HG03457 (cell line): Measurements from ENCODE around the gene CCL26.
"Not testable (repeated sequence)": the region's sequence is repeated elsewhere in the genome, so short reads cannot be mapped to it uniquely, and the experiment has no call there.

Source experiments
- ATAC-seq: cut with Tn5 transposase; IDR thresholded peaks from one replicate; pipeline ENCODE4 v1.9.1; 2021; ENCODE audit warnings: moderate number of reproducible peaks; ENCODE audit not compliant: unreplicated experiment

CCL26 gene

DNA sequence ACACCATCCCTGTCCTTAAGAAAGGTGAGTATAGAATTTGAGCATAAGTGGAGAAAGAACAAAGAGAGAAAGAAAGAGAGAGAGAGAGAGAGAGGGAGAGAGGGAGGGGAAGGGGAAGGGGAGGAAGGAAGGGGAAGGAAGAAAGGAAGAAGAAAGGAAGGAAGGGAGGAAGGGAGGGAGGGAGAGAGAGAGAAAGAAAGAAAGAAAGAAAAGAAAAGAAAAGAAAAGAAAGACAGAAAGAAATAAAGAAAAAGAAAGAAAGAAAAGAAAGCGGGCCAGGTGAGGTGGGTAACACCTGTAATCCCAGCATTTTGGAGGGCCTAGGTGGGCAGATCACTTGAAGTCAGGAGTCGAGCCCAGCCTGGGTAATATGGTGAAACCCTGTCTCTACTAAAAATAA, 21.7 kb upstream of the CCL26 start:
- no peak for ATAC-seq

DNA sequence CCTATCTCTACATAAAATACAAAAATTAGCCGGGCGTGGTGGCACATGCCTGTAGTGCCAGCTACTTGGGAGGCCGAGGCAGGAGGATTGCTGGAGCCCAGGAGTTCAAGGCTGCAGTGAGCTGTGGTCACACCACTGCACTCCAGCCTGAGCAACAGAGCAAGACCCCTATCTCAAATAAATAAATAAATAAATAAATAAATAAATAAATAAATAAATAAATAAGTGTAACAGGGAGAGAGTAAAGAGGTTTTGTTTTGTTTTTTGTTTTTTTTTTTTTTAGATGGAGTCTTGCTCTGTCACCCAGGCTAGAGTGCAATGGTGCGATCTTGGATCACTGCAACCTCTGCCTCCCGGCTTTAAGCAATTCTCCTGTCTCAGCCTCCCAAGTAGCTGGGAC, 20.6 kb upstream of the CCL26 start:
- not testable (repeated sequence) for ATAC-seq

DNA sequence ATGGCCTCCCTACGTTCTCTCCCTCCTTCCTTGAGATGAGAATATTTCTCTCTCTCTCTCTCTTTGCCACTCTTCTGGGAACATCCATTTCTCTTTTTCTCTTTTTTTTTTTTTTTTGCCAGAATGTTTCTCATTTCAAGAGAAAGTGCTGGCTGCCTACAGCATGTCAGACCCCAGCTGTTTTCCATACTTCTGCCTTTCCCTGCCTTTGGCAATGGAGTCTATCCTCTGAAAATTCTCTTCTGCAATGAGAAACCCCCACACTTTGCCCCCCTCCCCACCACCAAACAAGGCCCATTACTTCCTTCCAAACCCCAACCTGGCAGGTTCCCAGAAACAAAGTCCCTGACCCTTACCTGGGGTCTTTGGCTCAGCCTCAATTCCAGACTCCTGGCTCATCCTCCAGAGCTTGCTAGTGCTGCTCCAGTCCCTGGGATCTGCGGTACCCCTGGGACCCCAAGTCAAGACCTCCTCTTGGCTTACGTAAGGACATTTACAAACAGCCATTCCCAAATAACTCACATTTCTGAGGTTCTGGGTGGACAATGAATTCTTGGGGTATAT, 17.4 kb upstream of the CCL26 start:
- ATAC-seq: no peak

DNA sequence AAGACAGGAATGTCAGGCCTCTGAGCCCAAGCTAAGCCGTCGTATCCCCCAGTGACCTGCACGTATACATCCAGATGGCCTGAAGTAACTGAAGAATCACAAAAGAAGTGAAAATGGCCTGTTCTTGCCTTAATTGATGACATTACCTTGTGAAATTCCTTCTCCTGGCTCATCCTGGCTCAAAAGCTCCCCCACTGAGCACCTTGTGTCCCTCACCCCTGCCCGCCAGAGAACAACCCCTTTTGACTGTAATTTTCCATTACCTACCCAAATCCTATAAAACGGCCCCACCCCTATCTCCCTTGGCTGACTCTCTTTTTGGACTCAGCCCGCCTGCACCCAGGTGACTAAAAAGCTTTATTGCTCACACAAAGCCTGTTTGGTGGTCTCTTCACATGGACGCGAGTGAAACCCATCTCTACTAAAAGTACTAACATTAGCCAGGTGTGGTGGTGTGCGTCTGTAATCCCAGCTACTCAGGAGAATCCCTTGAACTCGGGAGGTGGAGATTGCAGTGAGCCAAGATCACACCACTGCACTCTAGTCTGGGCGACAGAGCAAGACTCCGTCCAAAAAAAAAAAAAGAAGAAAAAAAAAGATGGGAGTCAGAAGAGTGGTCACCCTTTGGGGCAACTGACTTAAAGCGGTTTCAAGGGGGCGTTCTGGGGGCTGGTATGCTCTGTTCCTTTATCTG, 16.3 kb upstream of the CCL26 start:
- not testable (repeated sequence) for ATAC-seq

DNA sequence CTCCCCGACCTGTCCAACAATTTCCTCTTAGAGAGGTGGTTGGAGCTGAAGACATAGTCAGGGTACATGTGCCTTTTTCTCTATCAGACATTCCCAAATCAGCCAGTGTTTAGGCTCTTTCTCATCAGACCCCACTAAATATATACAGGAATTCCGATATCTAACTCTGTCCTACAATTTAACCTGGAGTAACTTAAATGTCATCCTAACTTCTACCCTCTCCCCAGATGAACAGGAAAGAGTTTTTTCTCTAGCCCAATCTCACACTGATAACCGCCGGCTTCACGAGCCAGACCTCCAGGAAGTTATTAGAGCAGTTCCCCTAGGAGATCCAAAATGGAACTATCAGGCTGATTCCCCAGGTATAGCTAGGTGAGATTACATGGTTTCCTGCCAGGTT, 11.0 kb upstream of the CCL26 start:
- ATAC-seq: not testable (repeated sequence)

DNA sequence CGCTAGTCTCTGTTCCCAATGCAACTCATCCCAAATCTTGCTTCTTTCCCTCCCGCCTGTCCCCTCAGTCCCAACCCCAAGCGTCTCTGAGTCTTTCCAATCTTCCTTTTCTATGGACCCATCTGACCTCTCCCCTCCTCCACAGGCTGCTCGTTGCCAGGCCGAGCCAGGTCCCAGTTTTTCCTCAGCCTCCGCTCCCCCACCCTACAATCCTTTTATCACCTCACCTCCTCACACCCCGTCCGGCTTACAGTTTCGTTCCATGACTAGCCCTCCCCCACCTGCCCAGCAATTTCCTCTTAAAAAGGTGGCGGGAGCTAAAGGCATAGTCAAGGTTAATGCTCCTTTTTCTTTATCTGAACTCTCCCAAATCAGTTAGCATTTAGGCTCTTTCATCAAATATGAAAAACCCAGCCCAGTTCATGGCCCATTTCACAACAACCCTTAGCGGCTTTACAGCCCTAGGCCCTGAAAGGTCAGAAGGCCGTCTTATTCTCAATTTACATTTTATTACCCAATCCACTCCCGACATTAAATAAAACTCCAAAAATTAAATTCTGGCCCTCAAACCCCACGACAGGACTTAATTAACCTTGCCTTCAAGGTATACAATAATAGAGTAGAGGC, 8.7 kb upstream of the CCL26 start:
- not testable (repeated sequence) for ATAC-seq

DNA sequence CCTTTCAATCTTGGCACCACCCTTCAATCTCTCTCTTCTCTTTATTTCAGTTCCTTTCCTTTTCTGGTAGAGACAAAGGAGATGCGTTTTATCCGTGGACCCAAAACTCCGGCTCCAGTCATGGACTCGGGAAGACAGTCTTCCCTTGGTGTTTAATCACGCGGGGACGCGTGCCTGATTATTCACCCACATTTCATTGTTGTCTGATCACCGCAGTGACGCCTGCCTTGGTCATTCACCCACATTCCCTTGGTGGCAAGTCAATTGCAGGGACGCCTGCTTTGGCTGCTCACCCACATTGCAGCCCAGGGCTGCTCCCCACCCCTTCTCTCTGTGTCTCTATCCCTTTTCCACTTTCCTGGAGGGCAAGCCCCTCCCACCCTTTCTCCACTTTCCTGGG, 7.5 kb upstream of the CCL26 start:
- ATAC-seq: not testable (repeated sequence)

DNA sequence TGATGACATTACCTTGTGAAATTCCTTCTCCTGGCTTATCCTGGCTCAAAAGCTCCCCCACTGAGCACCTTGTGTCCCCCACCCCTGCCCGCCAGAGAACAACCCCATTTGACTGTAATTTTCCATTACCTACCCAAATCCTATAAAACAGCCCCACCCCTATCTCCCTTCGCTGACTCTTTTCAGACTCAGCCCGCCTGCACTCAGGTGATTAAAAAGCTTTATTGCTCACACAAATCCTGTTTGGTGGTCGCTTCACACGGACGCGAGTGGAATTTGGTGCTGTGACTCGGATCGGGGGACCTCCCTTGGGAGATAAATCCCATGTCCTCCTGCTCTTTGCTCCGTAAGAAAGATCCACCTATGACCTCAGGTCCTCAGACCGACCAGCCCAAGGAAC, 7.0 kb upstream of the CCL26 start:
- not testable (repeated sequence) for ATAC-seq

DNA sequence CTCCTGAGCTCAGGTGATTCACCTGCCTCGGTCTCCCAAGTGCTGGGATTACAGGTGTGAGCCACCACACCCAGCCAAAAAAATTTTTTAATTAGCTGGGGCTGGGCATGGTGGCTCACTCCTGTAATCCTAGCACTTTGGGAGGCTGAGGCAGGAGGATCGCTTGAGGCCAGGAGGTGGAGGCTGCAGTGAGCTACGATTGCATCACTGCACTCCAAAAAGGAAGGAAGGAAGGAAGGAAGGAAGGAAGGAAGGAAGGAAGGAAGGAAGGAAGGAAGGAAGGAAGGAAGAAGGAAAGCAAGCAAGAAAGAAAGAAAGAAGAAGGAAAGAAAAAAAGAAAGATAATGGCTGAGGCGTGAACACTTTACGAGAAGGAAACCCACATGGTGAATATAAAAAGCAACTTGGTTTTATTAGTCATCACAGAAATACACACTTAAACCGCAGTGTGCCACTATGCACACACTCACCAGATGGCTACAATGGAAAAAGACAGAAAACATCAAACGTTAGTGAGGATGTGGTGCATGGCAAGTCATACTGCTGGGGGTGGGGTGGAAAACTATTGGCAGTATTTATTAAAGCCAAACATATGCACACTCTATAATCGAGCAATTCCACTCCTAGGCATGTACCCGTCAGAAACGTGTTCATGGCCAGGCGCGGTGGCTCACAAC, 4.4 kb upstream of the CCL26 start:
- ATAC-seq: no peak

DNA sequence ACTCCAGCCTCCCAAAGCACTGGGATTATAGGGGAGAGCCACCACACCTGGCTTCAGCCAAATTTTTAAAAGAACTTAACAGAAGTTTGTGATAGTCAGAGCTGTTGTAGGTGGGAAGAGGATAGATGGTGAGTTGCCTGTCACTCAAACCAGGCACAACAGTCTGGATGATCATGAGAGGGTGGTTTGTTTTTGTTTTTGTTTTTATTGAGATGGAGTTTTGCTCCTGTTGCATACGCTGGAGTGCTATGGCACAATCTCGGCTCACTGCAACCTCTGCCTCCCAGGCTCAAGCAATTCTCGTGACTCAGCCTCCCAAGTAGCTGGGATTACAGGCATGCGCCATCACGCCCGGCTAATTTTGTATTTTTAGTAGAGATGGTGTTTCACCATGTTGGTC, 1.9 kb upstream of the CCL26 start:
- not testable (repeated sequence) for ATAC-seq

DNA sequence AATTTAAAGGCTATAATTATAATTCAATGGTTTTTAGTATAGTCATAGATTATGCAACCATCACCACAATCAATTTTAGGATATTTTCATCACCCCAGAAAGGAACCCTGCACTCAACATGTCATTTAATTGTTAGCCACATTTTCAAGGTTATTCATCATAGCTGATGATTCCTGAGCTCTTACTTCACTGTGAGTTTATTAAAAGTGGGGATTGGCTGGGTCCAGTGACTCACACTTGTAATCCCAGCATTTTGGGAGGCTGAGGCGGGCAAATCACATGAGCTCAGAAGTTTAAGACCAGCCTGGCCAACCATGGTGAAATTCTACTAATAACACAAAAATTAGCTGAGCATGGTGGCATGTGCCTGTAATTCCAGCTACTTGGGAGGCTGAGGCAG, 787 bp downstream of the CCL26 start:
- ATAC-seq: no peak

DNA sequence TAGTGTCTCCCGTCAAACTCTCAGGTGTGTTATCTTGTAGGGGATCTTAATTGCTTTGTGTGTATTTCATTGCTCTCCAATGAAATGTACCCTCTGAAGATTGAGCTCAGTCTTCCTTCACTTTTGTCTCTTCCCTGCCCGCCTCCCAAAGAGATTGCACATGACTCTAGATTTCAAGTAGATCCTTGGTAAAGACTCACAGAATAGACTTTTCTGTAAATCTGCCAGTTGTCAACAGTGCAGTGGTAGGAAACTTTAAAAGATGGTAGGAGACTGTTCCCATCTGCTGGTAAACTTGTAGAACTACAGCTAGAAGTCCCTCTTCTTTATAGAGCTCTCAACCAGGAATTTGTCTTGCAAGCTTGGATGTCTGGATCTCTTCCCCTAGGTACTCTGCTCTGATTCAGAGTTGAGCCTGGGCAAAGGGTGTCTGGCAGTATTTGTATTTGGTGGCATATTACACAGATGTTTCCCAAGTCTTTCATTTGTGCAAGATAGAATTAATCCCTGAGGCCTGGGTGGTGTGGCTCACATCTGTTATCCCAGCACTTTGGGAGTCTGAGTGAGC, 9.6 kb downstream of the CCL26 start:
- ATAC-seq: no peak

DNA sequence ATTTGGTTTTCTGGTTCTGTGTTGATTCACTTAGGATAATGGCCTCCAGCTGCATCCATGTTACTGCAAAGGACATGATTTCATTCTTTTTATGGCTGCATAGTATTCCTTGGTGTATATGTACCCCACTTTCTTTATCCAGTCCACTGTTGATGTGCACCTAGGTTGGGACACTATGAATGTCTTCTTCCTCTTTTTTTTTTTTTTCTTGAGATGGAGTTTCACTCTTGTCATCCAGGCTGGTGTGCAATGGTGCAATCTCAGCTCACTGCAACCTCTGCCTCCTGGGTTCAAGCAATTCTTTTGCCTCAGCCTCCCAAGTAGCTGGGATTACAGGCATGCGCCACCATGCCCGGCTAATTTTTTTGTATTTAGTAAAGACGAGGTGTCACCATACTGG, 10.2 kb downstream of the CCL26 start:
- ATAC-seq: not testable (repeated sequence)

DNA sequence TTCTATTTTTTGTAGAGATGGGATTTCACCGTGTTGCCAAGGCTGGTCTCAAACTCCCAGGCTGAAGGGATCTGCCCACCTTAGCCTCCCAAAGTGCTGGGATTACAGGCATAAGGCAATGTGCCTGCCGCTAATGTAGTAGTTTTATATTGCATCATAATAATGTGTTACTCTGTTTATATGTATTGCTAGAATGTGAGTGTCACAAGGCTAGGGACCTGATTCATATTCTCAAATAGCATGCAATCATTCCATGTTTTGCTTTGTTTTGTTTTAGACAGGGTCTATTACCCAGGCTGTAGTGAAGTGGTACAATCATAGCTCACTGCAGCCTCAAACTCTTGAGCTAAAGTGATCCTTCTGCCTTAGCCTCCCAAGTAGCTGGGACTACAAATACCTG, 13.5 kb downstream of the CCL26 start:
- ATAC-seq: no peak

DNA sequence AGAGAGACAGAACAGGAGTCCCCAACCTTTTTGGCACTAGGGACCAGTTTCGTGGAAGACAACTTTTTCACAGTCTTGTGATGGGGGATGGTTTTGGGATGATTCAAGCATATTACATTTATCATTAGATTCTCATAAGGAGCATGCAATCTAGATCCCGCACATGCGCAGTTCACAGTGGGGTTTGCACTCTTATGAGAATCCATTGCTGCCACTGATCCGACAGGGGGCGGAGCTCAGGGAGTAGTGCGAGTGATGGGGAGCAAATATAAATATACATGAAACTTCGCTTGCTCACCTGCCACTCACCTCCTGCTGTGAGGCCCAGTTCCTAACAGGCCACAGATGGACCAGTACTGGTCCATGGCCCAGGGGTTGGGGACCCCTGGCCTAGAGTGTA, 14.2 kb downstream of the CCL26 start:
- ATAC-seq: no peak

DNA sequence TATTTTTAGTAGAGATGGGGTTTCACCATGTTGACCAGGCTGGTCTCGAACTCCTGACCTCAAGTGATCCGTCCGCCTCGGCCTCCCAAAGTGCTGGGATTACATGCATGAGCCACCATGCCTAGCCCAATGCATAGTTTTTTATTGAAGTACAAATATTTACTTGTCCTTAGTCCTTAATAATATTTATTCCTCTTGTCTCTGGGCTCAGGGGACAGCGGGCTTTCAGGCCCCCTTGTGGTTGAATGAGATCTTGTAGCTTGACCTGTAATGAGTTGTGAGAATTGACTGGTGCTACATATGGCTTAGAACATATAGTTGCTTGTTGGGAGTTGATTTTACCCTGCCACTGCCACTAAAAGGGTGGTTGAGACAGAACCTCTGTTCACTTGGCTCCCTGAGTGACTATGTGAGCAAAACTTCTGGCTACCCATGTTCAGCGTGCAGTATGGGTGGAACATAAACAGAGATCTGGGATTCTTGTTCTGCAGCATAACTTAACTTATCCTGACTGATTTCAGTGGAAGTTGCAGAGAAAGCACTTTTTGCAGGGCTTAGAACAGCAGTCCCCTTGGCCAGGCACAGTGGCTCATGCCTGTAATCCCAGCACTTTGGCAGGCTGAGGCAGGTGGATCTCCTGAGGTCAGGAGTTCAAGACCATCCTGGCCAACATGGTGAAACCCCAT, 14.9 kb downstream of the CCL26 start:
- no peak for ATAC-seq

DNA sequence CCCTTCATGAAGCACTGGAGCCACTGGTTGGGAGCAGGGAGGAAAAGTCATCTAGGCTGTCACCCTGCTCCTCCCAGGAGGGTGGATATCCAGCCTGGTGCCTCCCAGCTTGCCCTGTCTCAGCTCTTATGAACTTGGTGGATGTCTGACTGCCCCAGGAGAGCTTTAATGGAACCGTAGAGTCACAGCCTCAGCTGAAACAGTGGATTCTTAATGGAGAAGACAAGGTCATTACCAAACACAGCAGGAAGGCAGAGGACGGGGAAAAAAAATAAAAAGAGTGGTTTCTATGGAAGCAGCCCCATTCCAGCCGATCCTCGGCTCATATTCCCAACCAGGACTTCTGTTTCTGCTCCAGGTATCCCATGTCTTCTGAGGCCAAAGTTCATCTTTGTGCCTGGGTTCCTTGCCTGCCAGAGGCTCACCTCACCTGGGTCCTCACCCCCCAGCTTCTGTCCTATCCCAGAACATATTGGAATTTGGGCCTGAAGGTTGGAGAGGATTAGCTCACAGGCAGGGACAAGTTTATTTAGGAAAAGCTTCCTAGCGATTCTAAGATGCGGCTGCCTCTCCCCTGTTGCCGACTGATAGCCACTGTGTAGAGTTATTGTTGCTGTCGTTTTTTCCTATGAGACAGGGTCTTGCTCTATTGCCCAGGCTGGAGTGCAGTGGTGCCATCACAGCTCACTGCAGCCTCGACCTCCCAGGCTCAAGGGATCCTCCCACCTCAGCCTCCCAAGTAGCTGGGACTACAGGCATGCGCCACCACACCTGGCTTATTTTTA, 15.6 kb downstream of the CCL26 start:
- ATAC-seq: no peak

DNA sequence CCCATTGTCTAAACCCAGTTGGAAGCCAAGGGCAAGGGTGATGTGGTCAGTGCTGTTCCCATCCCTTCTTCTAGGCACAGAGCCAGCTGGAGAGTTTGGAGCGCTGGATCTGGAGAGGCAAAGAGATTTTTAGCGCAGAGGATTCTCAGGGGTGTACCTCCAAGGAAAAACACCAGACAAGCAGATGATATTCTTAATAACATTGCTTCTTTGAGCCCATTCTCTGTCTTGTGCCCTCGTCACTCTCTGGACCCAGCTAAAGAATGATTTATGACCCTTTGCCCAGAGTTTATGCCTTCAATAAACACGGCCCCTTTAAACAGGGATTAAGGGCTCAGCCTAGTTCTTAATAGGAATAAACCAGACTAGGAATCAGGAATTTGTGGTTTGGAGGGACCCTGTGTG, 28.6 kb downstream of the CCL26 start:
- ATAC-seq: no peak

DNA sequence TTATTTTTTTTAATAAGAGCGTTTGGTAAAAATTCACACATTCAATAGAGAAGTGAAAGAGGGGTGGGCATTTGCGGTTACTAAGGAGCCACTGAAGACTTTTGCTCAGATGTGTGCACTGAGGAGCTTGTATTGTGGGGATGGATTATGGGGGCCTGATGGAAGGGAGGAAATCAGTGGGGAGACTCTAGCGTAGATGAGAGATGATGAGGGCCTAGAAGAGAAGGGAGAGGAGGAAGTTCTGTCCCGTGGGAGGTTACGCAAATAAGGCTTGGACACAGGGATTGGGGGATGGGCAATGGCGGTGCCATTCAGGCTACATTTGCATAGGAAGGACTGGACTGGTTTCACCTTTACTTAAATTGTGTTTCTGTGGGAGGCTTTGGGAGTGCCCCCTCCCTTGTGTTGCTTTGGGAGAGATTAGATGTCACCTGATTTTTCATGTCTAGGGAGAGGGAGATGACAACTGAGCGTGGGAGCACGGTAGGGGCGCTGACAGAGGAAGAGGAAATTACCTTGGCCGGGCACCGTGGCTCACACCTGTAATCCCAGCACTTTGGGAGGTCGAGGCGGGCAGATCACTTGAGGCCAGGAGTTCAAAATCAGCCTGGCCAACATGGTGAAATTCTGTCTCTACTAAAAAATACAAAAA, 31.0 kb downstream of the CCL26 start:
- ATAC-seq: no peak
